ENCODE data around the gene CAMKK2.

Gene CAMKK2

DNA sequence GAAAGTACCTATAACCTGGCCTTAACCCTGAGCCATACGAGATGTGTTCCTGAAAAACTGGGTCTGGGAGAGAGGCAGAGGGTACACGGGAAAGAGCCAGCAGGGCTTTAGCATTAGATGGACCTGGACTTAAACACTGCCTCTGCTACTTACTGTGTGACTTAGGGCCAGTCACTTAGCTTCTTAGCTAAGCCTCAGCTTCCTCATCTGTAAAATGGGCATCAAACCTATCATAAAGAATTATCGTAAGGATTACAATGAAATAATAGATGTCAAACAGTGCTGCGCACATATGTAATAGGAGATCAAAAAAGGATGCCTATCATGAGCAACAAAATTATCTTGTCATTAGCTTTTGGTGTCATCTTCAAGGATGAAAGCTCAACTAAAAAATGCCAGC lies 32.1 kb upstream of the CAMKK2 start:
- Histone ChIP-seq H3K4me1 (ENCODE audit: insufficient read depth, poor library complexity, severe bottlenecking) (no peaks in the 10 kb centered on the region), H3K27ac (ENCODE audit: poor library complexity, severe bottlenecking) (no peak overlapping the region), H3K9me3 (ENCODE audit: severe bottlenecking) (no peaks in the 10 kb centered on the region), H3K4me3 (ENCODE audit: severe bottlenecking) (no peak overlapping the region), H3K27me3 (ENCODE audit: insufficient read depth, poor library complexity, severe bottlenecking) (no peaks in the 10 kb centered on the region), H3K36me3 (ENCODE audit: low read depth) (peaks cover 99% of the 10 kb centered on the region)
- ATAC-seq (ENCODE audit: low read depth), result no peak
- DNase-seq (ENCODE audit: low spot score), result no peak
- TF ChIP-seq, protein P1, sequence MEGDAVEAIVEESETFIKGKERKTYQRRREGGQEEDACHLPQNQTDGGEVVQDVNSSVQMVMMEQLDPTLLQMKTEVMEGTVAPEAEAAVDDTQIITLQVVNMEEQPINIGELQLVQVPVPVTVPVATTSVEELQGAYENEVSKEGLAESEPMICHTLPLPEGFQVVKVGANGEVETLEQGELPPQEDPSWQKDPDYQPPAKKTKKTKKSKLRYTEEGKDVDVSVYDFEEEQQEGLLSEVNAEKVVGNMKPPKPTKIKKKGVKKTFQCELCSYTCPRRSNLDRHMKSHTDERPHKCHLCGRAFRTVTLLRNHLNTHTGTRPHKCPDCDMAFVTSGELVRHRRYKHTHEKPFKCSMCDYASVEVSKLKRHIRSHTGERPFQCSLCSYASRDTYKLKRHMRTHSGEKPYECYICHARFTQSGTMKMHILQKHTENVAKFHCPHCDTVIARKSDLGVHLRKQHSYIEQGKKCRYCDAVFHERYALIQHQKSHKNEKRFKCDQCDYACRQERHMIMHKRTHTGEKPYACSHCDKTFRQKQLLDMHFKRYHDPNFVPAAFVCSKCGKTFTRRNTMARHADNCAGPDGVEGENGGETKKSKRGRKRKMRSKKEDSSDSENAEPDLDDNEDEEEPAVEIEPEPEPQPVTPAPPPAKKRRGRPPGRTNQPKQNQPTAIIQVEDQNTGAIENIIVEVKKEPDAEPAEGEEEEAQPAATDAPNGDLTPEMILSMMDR (IDR thresholded peaks at IDR 0.05; ENCODE audit: poor library complexity, severe bottlenecking), result no peak

- no peaks in the 10 kb centered on the region for H3K4me1 ChIP-seq (ENCODE audit: insufficient read depth, poor library complexity, severe bottlenecking)
- DNase-seq (ENCODE audit: low spot score) (no peak), ATAC-seq (ENCODE audit: low read depth) (no peak)
- H3K27me3 ChIP-seq (ENCODE audit: insufficient read depth, poor library complexity, severe bottlenecking), result no peaks in the 10 kb centered on the region
- no peak overlapping the region for H3K4me3 ChIP-seq (ENCODE audit: severe bottlenecking)
- H3K36me3 ChIP-seq (ENCODE audit: low read depth), result peaks cover 97% of the 10 kb centered on the region
- H3K27ac ChIP-seq (ENCODE audit: poor library complexity, severe bottlenecking), result no peak overlapping the region
- TF ChIP-seq, protein P1 (IDR thresholded peaks at IDR 0.05; ENCODE audit: poor library complexity, severe bottlenecking), result no peak
- H3K9me3 ChIP-seq (ENCODE audit: severe bottlenecking), result no peaks in the 10 kb centered on the region
Measured at GRCh38 chr12:121326996-121327674, 30.6 kb upstream of the CAMKK2 start.

DNA sequence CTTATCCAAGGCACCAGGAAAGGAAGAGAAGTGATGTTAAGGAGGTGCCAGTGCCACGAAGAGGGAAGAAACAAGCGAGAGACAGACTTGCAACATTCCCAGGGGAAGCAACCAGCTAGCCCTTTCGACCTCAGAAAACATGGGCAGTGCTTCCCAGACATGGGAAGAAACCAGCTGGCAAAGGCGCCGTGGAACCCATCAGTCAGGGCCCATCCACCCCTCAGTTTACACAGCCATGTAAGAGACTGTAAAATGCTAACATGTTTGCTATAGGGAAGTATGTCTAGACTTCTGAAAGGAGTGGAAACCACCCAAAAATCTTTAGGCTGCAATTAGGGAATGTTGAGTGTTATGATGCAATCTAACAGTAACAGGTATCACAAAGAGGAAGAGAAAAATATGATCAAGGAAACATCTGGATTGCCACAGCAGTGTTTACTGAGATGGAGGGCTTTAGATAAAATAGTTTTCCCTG lies 29.4 kb upstream of the CAMKK2 start:
- Histone ChIP-seq H3K4me1 (ENCODE audit: insufficient read depth, poor library complexity, severe bottlenecking) (no peaks in the 10 kb centered on the region), H3K36me3 (ENCODE audit: low read depth) (peaks cover 88% of the 10 kb centered on the region), H3K9me3 (ENCODE audit: severe bottlenecking) (no peaks in the 10 kb centered on the region), H3K27ac (ENCODE audit: poor library complexity, severe bottlenecking) (no peak overlapping the region), H3K27me3 (ENCODE audit: insufficient read depth, poor library complexity, severe bottlenecking) (no peaks in the 10 kb centered on the region), H3K4me3 (ENCODE audit: severe bottlenecking) (no peak overlapping the region)
- DNase-seq (ENCODE audit: low spot score) (no peak), ATAC-seq (ENCODE audit: low read depth) (no peak)
- TF ChIP-seq, protein P1 (IDR thresholded peaks at IDR 0.05; ENCODE audit: poor library complexity, severe bottlenecking), result no peak

GRCh38 chr12:121323908-121324307 lies 27.4 kb upstream of the CAMKK2 start:
- no peaks in the 10 kb centered on the region for H3K27me3 ChIP-seq (ENCODE audit: insufficient read depth, poor library complexity, severe bottlenecking)
- TF ChIP-seq, protein P1 (IDR thresholded peaks at IDR 0.05; ENCODE audit: poor library complexity, severe bottlenecking), result no peak
- H3K4me1 ChIP-seq (ENCODE audit: insufficient read depth, poor library complexity, severe bottlenecking), result no peaks in the 10 kb centered on the region
- no peak for ATAC-seq (ENCODE audit: low read depth)
- peaks cover 80% of the 10 kb centered on the region for H3K36me3 ChIP-seq (ENCODE audit: low read depth)
- H3K9me3 ChIP-seq (ENCODE audit: severe bottlenecking), result no peaks in the 10 kb centered on the region
- DNase-seq (ENCODE audit: low spot score), result no peak
- H3K27ac ChIP-seq (ENCODE audit: poor library complexity, severe bottlenecking), result no peak overlapping the region
- H3K4me3 ChIP-seq (ENCODE audit: severe bottlenecking), result no peak overlapping the region

- no peaks in the 10 kb centered on the region for H3K9me3 ChIP-seq (ENCODE audit: severe bottlenecking)
- no peak overlapping the region for H3K27ac ChIP-seq (ENCODE audit: poor library complexity, severe bottlenecking)
- TF ChIP-seq, protein P1 (IDR thresholded peaks at IDR 0.05; ENCODE audit: poor library complexity, severe bottlenecking), result no peak
- no peaks in the 10 kb centered on the region for H3K27me3 ChIP-seq (ENCODE audit: insufficient read depth, poor library complexity, severe bottlenecking)
- no peaks in the 10 kb centered on the region for H3K4me1 ChIP-seq (ENCODE audit: insufficient read depth, poor library complexity, severe bottlenecking)
- no peak overlapping the region for H3K4me3 ChIP-seq (ENCODE audit: severe bottlenecking)
- DNase-seq (ENCODE audit: low spot score), result no peak
- ATAC-seq (ENCODE audit: low read depth), result no peak
- H3K36me3 ChIP-seq (ENCODE audit: low read depth), result peaks cover 61% of the 10 kb centered on the region
Measured at GRCh38 chr12:121318121-121318520, 21.6 kb upstream of the CAMKK2 start.

Measured in RWPE2 (cell line).